Hepatocyte (in vitro differentiated cells): ENCODE measurements around the gene CDC42BPA.

Source experiments
- CTCF ChIP-seq: fragments of 200-600 bp; sonication (generic); IDR thresholded peaks from 2 replicates; pipeline ENCODE4 v1.5.1; 2016; ENCODE audit warnings: antibody characterized with exemption, mild to moderate bottlenecking; ENCODE audit not compliant: poor library complexity
- EZH2 ChIP-seq: fragments of 200-600 bp; sonication (generic); IDR thresholded peaks from 2 replicates; pipeline ENCODE4 v1.6.1; 2016; ENCODE audit warnings: antibody characterized with exemption, mild to moderate bottlenecking, borderline replicate concordance
- EZH2phosphoT487 ChIP-seq: fragments of 200-600 bp; sonication (generic); IDR thresholded peaks from one replicate; pipeline ENCODE4 v1.6.1; 2018; ENCODE audit warnings: antibody characterized with exemption, mild to moderate bottlenecking, low read depth, moderate library complexity; ENCODE audit not compliant: unreplicated experiment, severe bottlenecking

DNA sequence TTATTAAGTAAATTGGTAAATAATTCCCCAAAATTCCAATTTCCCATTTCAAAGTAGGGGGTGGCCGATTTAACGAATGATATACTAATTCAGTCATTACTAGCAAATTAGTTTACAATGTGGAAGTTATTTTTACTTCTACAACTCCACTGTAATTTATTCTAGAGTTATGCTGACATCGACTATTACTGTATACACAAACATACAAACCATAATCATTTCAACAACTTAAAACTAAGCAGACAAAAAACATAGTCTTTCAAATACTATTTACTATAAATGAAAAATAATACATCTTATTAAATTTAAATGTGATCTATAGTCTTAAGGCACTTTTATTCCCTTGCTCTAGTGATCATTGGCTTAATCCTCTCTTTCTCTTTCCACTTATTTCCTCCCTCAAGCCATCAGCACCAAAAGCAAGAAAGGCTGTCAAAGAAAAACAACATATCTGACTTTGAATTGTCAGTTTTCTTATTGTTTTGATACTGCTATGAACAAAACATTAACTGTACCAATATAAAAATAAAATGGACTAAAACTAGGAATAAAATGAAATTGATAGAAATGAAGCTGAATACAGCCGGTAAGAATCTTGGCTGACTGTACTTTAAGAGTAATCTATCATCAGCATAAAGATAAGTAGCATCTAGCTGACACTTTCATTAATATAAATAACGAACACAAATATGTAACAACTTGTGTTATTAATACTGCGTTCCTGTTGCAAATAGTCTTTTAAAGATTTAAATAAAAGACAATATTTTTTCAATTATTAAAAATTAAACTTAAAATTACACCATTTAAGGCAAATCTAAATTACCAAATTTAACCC lies 4.1 kb downstream of the CDC42BPA start:
- TF ChIP-seq CTCF (no peak), EZH2phosphoT487 (no peak), EZH2 (no peak)
